ENCODE data around the gene CD22. TPM values are rescaled to one million over a fixed set of nuclear protein-coding genes. Genes with fewer than 3 reads are reported as not detected.

Gene CD22
- total and polyA plus RNA-seq, 4 donors: 0.15 to 4.1 (median 1.3) TPM

DNA sequence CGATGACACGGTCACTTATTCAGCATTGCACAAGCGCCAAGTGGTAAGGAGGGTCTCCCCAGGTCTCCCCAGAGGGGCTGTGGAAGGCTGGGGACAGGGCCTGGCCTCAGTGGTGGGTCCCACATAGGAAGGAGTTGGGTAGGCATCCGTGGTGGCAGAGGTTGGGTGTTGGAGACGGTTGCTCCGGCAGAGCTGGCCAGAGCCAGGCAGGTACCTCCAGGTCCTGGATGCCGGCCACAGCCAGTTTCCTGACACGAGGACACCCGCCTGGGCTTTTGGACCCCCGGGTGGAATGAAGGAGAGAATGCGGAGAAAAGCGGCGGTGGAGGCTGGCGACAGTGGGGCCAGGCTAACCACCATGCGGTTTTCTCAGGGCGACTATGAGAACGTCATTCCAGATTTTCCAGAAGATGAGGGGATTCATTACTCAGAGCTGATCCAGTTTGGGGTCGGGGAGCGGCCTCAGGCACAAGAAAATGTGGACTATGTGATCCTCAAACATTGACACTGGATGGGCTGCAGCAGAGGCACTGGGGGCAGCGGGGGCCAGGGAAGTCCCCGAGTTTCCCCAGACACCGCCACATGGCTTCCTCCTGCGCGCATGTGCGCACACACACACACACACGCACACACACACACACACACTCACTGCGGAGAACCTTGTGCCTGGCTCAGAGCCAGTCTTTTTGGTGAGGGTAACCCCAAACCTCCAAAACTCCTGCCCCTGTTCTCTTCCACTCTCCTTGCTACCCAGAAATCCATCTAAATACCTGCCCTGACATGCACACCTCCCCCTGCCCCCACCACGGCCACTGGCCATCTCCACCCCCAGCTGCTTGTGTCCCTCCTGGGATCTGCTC is 17.4 kb downstream of the CD22 start:
- no peak overlapping the region for H3K9ac ChIP-seq (ENCODE audit: low read depth in 1 of 2, low read length in 2 of 2)
- TF ChIP-seq HNF4A (conservative IDR thresholded peaks at IDR 0.05): no peak
- no peak for TF ChIP-seq HNF4G (IDR thresholded peaks at IDR 0.05)
- TF ChIP-seq JUND (IDR thresholded peaks at IDR 0.05): no peak
- no peak for TF ChIP-seq SP1 (IDR thresholded peaks at IDR 0.05)
- TF ChIP-seq, protein P1, sequence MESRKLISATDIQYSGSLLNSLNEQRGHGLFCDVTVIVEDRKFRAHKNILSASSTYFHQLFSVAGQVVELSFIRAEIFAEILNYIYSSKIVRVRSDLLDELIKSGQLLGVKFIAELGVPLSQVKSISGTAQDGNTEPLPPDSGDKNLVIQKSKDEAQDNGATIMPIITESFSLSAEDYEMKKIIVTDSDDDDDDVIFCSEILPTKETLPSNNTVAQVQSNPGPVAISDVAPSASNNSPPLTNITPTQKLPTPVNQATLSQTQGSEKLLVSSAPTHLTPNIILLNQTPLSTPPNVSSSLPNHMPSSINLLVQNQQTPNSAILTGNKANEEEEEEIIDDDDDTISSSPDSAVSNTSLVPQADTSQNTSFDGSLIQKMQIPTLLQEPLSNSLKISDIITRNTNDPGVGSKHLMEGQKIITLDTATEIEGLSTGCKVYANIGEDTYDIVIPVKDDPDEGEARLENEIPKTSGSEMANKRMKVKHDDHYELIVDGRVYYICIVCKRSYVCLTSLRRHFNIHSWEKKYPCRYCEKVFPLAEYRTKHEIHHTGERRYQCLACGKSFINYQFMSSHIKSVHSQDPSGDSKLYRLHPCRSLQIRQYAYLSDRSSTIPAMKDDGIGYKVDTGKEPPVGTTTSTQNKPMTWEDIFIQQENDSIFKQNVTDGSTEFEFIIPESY (IDR thresholded peaks at IDR 0.05): no peak
- no peak for TF ChIP-seq RXRA (IDR thresholded peaks at IDR 0.05)
- TF ChIP-seq NR2F2 (IDR thresholded peaks at IDR 0.05): no peak
- TF ChIP-seq, protein P2, sequence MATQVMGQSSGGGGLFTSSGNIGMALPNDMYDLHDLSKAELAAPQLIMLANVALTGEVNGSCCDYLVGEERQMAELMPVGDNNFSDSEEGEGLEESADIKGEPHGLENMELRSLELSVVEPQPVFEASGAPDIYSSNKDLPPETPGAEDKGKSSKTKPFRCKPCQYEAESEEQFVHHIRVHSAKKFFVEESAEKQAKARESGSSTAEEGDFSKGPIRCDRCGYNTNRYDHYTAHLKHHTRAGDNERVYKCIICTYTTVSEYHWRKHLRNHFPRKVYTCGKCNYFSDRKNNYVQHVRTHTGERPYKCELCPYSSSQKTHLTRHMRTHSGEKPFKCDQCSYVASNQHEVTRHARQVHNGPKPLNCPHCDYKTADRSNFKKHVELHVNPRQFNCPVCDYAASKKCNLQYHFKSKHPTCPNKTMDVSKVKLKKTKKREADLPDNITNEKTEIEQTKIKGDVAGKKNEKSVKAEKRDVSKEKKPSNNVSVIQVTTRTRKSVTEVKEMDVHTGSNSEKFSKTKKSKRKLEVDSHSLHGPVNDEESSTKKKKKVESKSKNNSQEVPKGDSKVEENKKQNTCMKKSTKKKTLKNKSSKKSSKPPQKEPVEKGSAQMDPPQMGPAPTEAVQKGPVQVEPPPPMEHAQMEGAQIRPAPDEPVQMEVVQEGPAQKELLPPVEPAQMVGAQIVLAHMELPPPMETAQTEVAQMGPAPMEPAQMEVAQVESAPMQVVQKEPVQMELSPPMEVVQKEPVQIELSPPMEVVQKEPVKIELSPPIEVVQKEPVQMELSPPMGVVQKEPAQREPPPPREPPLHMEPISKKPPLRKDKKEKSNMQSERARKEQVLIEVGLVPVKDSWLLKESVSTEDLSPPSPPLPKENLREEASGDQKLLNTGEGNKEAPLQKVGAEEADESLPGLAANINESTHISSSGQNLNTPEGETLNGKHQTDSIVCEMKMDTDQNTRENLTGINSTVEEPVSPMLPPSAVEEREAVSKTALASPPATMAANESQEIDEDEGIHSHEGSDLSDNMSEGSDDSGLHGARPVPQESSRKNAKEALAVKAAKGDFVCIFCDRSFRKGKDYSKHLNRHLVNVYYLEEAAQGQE (IDR thresholded peaks at IDR 0.05): no peak
- no peak for TF ChIP-seq EGR1 (IDR thresholded peaks at IDR 0.05; ENCODE audit: low read depth in 2 of 2)
- no peak overlapping the region for H3K4me3 ChIP-seq (ENCODE audit: low read depth in 1 of 3, low read length in 3 of 3)
- peaks cover 0 to 3% (median 0%) of the 10 kb centered on the region in 4 donors for H3K27me3 ChIP-seq (ENCODE audit: control insufficient read depth in 4 of 4, insufficient read depth in 4 of 4, low read length in 3 of 4)
- H3K4me1 ChIP-seq (ENCODE audit: control insufficient read depth in 4 of 4, insufficient read depth in 4 of 4, low read length in 3 of 4): no peaks in the 10 kb centered on the region
- H3K9me3 ChIP-seq (ENCODE audit: control insufficient read depth in 4 of 4, low read length in 3 of 4): no peaks in the 10 kb centered on the region
- WGBS: 58% methylated on average over 28 of the region's 28 CpGs
- no peaks in the 10 kb centered on the region for H3K36me3 ChIP-seq (ENCODE audit: control insufficient read depth in 4 of 4, insufficient read depth in 3 of 4, low read depth in 1 of 4, low read length in 3 of 4)
- DNase-seq (ENCODE audit: low spot score): no peak
- H3K27ac ChIP-seq (ENCODE audit: low read depth in 1 of 2, low read length in 2 of 2): no peak overlapping the region

DNA sequence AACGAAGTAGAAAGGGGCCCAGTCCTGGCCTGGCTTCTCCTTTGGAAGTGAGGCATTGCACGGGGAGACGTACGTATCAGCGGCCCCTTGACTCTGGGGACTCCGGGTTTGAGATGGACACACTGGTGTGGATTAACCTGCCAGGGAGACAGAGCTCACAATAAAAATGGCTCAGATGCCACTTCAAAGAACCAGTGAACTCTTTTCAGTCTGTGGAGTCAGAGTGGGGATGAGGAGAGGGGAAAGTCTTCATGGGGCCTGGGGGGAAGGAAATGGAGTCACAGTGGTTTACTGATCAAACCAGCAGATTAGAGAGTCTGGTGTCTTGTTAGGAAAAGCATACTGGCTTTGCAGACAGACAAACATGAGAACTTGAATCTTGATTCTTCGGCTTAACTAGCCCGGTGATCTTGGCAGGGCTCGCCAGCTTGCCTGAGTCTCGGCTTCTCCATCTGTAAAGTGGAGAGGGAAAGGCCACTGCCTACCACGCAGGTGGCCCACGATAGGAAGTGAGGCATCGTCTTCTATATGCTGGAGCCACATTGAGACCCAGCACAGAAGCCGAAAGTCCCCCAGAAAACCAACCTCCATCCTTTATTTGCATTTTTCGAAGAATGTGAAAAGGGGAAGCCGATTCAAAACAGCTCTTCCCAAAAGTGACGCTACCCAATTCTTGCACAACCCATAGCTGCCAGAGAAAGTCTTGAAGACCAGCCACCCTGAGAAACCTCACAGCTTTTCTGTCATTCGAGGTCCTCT is 18.4 kb downstream of the CD22 start, which contains the start of gene FFAR1:
FFAR1 (plus strand) TSS at position 732 of the 759 bp plus-strand sequence. CDS start 3,650 bp downstream, outside the sequence.
- DNase-seq (ENCODE audit: low spot score): no peak
- H3K4me3 ChIP-seq (ENCODE audit: low read depth in 1 of 3, low read length in 3 of 3): no peak within 1 kb of the TSS
- TF ChIP-seq, protein P2 (IDR thresholded peaks at IDR 0.05): no peak
- TF ChIP-seq, protein P3, sequence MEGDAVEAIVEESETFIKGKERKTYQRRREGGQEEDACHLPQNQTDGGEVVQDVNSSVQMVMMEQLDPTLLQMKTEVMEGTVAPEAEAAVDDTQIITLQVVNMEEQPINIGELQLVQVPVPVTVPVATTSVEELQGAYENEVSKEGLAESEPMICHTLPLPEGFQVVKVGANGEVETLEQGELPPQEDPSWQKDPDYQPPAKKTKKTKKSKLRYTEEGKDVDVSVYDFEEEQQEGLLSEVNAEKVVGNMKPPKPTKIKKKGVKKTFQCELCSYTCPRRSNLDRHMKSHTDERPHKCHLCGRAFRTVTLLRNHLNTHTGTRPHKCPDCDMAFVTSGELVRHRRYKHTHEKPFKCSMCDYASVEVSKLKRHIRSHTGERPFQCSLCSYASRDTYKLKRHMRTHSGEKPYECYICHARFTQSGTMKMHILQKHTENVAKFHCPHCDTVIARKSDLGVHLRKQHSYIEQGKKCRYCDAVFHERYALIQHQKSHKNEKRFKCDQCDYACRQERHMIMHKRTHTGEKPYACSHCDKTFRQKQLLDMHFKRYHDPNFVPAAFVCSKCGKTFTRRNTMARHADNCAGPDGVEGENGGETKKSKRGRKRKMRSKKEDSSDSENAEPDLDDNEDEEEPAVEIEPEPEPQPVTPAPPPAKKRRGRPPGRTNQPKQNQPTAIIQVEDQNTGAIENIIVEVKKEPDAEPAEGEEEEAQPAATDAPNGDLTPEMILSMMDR (IDR thresholded peaks at IDR 0.05; ENCODE audit: low read depth, low read length, missing input control): no peak
- TF ChIP-seq SP1 (IDR thresholded peaks at IDR 0.05) (no peak), RAD21 (IDR thresholded peaks at IDR 0.05) (no peak), FOXA1 (IDR thresholded peaks at IDR 0.05) (no peak), NR2F2 (IDR thresholded peaks at IDR 0.05) (no peak), HNF4A (conservative IDR thresholded peaks at IDR 0.05) (no peak), FOXA2 (IDR thresholded peaks at IDR 0.05) (no peak), YY1 (IDR thresholded peaks at IDR 0.05) (no peak)
- TF ChIP-seq, protein P1 (IDR thresholded peaks at IDR 0.05): no peak
- WGBS: 76% methylated on average over 18 of the region's 18 CpGs
- H3K27me3 ChIP-seq (ENCODE audit: control insufficient read depth in 4 of 4, insufficient read depth in 4 of 4, low read length in 3 of 4): peaks cover 0 to 3% (median 0%) of the 10 kb centered on the region in 4 donors
- H3K36me3 ChIP-seq (ENCODE audit: control insufficient read depth in 4 of 4, insufficient read depth in 3 of 4, low read depth in 1 of 4, low read length in 3 of 4): no peaks in the 10 kb centered on the region
- no peak within 1 kb of the TSS for H3K9ac ChIP-seq (ENCODE audit: low read depth in 1 of 2, low read length in 2 of 2)
- no peak within 1 kb of the TSS for H3K27ac ChIP-seq (ENCODE audit: low read depth in 1 of 2, low read length in 2 of 2)
- H3K9me3 ChIP-seq (ENCODE audit: control insufficient read depth in 4 of 4, low read length in 3 of 4): no peaks in the 10 kb centered on the region
- no peaks in the 10 kb centered on the region for H3K4me1 ChIP-seq (ENCODE audit: control insufficient read depth in 4 of 4, insufficient read depth in 4 of 4, low read length in 3 of 4)
